HT-29 (cell line): Measurements from ENCODE around the gene PDK1. TPM values are rescaled to one million over a fixed set of nuclear protein-coding genes. Genes with fewer than 3 reads are reported as not detected.

Source experiments
- DNase-seq: peaks from one replicate; pipeline ENCODE4 v3.0.0-alpha.2; 2015; ENCODE audit warnings: low spot score
- small RNA-seq: library from RNA; depleted of rRNA; stranded (forward); fragments of <200 nt; gene quantifications from one replicate; pipeline ENCODE3, GENCODE V24; 2014
- total RNA-seq: library from RNA; depleted of rRNA; stranded (reverse); fragments of >200 nt; shearing (Covaris generic); gene quantifications from 2 replicates; pipeline ENCODE4 v1.2.3, GENCODE V29; 2014; rRNA removed

PDK1 gene
- total RNA-seq, 1 experiment from 2014 or later: 20.7 TPM

DNA sequence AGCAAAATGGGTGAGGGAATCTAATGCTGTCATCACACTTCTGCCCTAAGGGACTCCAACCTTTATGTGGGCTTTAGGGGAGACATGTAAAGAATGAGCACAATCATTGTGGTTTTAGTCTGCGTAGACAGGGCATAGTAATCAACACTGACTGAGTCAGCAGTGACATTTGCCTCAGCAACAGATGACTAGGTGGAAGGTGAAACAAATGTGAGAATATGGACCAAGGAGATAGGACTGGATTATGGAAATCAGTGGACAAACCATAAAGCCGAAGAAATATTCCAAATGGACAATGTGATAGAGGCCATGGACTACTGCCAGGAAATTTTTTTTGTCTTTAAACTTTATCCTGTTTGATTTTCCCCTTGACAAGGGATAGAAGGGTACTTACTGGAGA lies 83.9 kb downstream of the PDK1 start:
- no peak for DNase-seq

GRCh38 chr2:172640389-172640788 lies 84.5 kb downstream of the PDK1 start:
- no peak for DNase-seq

DNA sequence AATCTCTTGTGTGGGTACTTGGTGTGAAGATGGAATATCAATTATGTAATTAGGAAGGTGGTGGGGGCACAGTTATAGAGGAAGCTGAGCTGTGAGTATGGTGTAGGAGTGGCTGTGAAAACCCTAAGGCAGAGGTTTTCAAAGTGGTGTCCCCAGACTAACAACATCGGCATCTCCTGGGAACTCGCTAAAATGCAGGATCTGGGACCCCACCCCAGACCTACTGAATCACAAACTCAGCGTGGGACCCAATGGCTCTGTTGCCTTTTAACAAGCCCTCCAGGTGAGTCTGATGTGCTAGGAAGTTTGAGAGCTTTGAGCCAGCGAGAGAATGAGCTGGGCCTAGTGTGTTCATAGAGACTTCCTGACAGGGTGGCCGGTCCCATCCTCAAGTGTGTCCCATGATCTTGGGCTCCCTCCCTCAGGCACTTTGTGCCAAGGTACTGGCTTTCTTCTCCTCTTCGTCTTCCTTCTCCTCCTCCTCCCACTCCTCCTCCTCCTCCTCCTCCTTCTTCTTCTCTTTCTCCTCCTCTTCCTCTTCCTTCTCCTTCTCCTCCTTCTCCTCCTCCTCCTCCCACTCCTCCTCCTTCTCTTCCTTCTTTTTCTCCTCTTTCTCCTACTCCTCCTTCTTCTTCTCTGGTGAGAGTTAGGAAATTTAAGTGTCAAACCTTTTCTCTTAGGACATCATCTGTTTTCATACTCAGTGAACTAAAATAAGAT lies 86.6 kb downstream of the PDK1 start:
- no peak for DNase-seq

GRCh38 chr2:172643142-172643541 lies 87.3 kb downstream of the PDK1 start:
- DNase-seq: no peak

GRCh38 chr2:172647439-172647838 lies 91.5 kb downstream of the PDK1 start:
- no peak for DNase-seq

DNA sequence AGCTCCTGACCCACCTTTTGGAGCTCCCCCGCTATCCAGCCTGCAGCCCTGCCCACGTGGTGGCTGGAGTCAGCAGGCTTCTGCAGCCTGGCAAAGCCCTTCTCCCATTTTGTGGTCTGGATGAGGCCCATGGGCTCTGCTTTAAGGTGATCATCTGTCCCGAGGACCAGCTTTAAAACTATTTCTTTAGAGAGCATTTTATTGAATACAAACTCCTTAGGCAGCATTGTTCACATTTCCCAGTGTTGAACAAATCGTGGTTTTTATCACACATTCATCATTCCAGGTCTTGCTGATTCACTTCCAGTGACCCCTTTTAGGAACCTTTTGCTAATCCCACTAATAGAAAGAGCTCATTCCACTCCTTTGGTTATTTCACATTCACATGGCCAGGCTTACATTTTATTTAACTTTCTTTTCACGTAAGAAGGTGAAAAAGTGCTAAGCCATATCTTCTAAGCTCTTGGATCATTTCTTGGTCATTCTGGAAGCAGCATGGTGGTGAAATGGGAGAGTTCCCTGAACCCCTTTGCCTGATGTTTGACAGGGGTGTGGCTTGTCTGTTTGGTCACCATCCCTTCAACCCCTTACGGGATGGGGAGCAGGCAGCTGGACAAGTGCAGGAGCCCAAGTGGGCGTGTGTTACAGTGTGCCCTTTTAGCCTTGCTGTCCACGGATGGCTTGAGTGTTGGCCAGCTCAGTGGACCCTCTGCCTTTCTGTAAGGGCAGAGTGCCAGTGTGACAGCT lies 99.4 kb downstream of the PDK1 start:
- DNase-seq: no peak

- DNase-seq: no peak
Observed at GRCh38 chr2:172655838-172656573, 100.1 kb downstream of the PDK1 start.

Small RNA genes within 50 kb of the gene (small RNA-seq; reads per million reads assigned to genes)
- gene RF00019: not detected

Other genes with a start within 250 kb of the PDK1 start
- gene ITGA6, start 128.5 kb upstream of the PDK1 start, total RNA-seq: 147 and 155 TPM in 2 replicates
- not detected in 2 replicates for gene RAPGEF4, start 179.8 kb downstream of the PDK1 start, total RNA-seq